Neutrophil (primary cell): ENCODE measurements around the gene MAPK13.
A peak's percentile ranks its signal among the peaks of the same experiment; 100 is the strongest.

Experiments
- H3K27ac ChIP-seq: fragments of 200-600 bp; sonication (generic); 2 replicates; pipeline ENCODE4 v1.5.1; 2016; ENCODE audit warnings: mild to moderate bottlenecking, moderate library complexity
- H3K27me3 ChIP-seq: fragments of 200-600 bp; sonication (generic); 2 replicates; pipeline ENCODE4 v1.6.0; 2016; ENCODE audit warnings: mild to moderate bottlenecking
- H3K36me3 ChIP-seq: fragments of 200-600 bp; sonication (generic); 2 replicates; pipeline ENCODE4 v1.5.1; 2017
- H3K4me1 ChIP-seq, 2 experiments: fragments of 200-600 bp in 1 of 2; sonication (generic) in 1 of 2; 1 replicate in 1 of 2; 2 replicates in 1 of 2; pipeline versions ENCODE4 v1.5.1 to v1.6.1; 2013 to 2016; ENCODE audit warnings: low read depth in 1 of 2, low read length in 1 of 2, mild to moderate bottlenecking in 1 of 2, moderate library complexity in 1 of 2; ENCODE audit not compliant: control insufficient read depth in 1 of 2, insufficient read depth in 1 of 2
- H3K4me3 ChIP-seq, 2 experiments: fragments of 200-600 bp in 1 of 2; sonication (generic) in 1 of 2; 1 replicate in 1 of 2; 2 replicates in 1 of 2; pipeline ENCODE4 v1.5.1; 2013 to 2016; ENCODE audit warnings: low read depth in 1 of 2, low read length in 1 of 2, mild to moderate bottlenecking in 1 of 2, moderate library complexity in 1 of 2
- H3K9me3 ChIP-seq: fragments of 200-600 bp; sonication (generic); 2 replicates; pipeline ENCODE4 v1.5.1; 2016
- CTCF ChIP-seq: fragments of 200-600 bp; sonication (generic); IDR thresholded peaks from 2 replicates; pipeline ENCODE4 v1.5.1; 2016; ENCODE audit warnings: antibody characterized with exemption

MAPK13 gene

GRCh38 chr6:36118550-36119107, 11.7 kb upstream of the MAPK13 start:
- TF ChIP-seq CTCF: peak; percentile 8
- peaks cover 40% of the 10 kb centered on the region for H3K36me3 ChIP-seq
- no peaks in the 10 kb centered on the region for H3K27me3 ChIP-seq
- peak overlapping the region; percentile 96 for H3K27ac ChIP-seq
- peak overlapping the region in 1 of 2 experiments; percentile 60 for H3K4me3 ChIP-seq
- H3K4me1 ChIP-seq: peaks cover 100% of the 10 kb centered on the region in 2 experiments
- no peaks in the 10 kb centered on the region for H3K9me3 ChIP-seq

GRCh38 chr6:36119209-36119608, 11.1 kb upstream of the MAPK13 start:
- H3K27me3 ChIP-seq: no peaks in the 10 kb centered on the region
- peaks cover 98 to 100% of the 10 kb centered on the region in 2 experiments for H3K4me1 ChIP-seq
- H3K4me3 ChIP-seq: peak overlapping the region in 1 of 2 experiments; percentile 60
- TF ChIP-seq CTCF: no peak
- peaks cover 34% of the 10 kb centered on the region for H3K36me3 ChIP-seq
- peak overlapping the region; percentile 96 for H3K27ac ChIP-seq
- no peaks in the 10 kb centered on the region for H3K9me3 ChIP-seq

- H3K4me1 ChIP-seq: peaks cover 98 to 100% of the 10 kb centered on the region in 2 experiments
- no peaks in the 10 kb centered on the region for H3K27me3 ChIP-seq
- peak overlapping the region in 1 of 2 experiments; percentile 60 for H3K4me3 ChIP-seq
- peak overlapping the region; percentile 96 for H3K27ac ChIP-seq
- H3K36me3 ChIP-seq: peaks cover 33% of the 10 kb centered on the region
- no peak for TF ChIP-seq CTCF
- no peaks in the 10 kb centered on the region for H3K9me3 ChIP-seq
These were observed 10.3 kb upstream of the MAPK13 start for GRCh38 chr6:36120018-36120417.

- no peak for TF ChIP-seq CTCF
- Histone ChIP-seq H3K4me1 (peaks cover 98 to 100% of the 10 kb centered on the region in 2 experiments), H3K4me3 (peak overlapping the region; percentile 49 to 60), H3K36me3 (peaks cover 33% of the 10 kb centered on the region), H3K27me3 (no peaks in the 10 kb centered on the region), H3K9me3 (no peaks in the 10 kb centered on the region), H3K27ac (peak overlapping the region; percentile 96)
These were observed 9.8 kb upstream of the MAPK13 start for GRCh38 chr6:36120539-36120938.

- no peaks in the 10 kb centered on the region for H3K27me3 ChIP-seq
- peaks cover 33% of the 10 kb centered on the region for H3K36me3 ChIP-seq
- H3K4me1 ChIP-seq: peaks cover 98 to 100% of the 10 kb centered on the region in 2 experiments
- H3K4me3 ChIP-seq: peak overlapping the region; percentile 49 to 60
- peak; percentile 51 for TF ChIP-seq CTCF
- peak overlapping the region; percentile 96 for H3K27ac ChIP-seq
- H3K9me3 ChIP-seq: no peaks in the 10 kb centered on the region
These were observed 9.1 kb upstream of the MAPK13 start for GRCh38 chr6:36120979-36121786.
